Nephron progenitor cell (in vitro differentiated cells): ENCODE data around the gene CDH4.
A peak's percentile ranks its signal among the peaks of the same experiment; 100 is the strongest.

Experiments used
- DNase-seq: peaks from one replicate; pipeline ENCODE4 v3.0.0; 2021
- H3K27ac Mint-ChIP-seq: 2 replicates; pipeline ENCODE4 v1.8.0; 2021; ENCODE audit warnings: mild to moderate bottlenecking, moderate library complexity, mixed read lengths
- H3K27me3 Mint-ChIP-seq: 2 replicates; pipeline ENCODE4 v1.8.0; 2021; ENCODE audit warnings: mild to moderate bottlenecking, low read depth, mixed read lengths; ENCODE audit not compliant: poor library complexity
- H3K36me3 Mint-ChIP-seq: 2 replicates; pipeline ENCODE4 v1.8.0; 2021; ENCODE audit warnings: low read depth, mixed read lengths
- H3K4me1 Mint-ChIP-seq: 2 replicates; pipeline ENCODE4 v1.8.0; 2021; ENCODE audit warnings: mixed read lengths
- H3K4me3 Mint-ChIP-seq: 2 replicates; pipeline ENCODE4 v1.8.0; 2021; ENCODE audit warnings: mild to moderate bottlenecking, moderate library complexity, mixed read lengths
- H3K9me3 Mint-ChIP-seq: 2 replicates; pipeline ENCODE4 v1.8.0; 2021; ENCODE audit warnings: mild to moderate bottlenecking, moderate library complexity, mixed read lengths
- CTCF ChIP-seq: fragments of 200-600 bp; sonication (generic); IDR thresholded peaks from 2 replicates; pipeline ENCODE4 v1.5.0; 2021; ENCODE audit warnings: antibody characterized with exemption

CDH4 gene

GRCh38 chr20:61312925-61313324 is 60.9 kb downstream of the CDH4 start:
- Mint-ChIP-seq H3K9me3 (no peaks in the 10 kb centered on the region), H3K36me3 (no peaks in the 10 kb centered on the region), H3K4me3 (no peak overlapping the region), H3K27me3 (peaks cover 13% of the 10 kb centered on the region), H3K4me1 (peaks cover 45% of the 10 kb centered on the region), H3K27ac (peak overlapping the region; percentile 36)
- no peak for DNase-seq
- no peak for TF ChIP-seq CTCF

GRCh38 chr20:61313396-61313795 is 61.3 kb downstream of the CDH4 start:
- Mint-ChIP-seq H3K27me3 (peaks cover 16% of the 10 kb centered on the region), H3K27ac (no peak overlapping the region), H3K36me3 (no peaks in the 10 kb centered on the region), H3K9me3 (no peaks in the 10 kb centered on the region), H3K4me3 (no peak overlapping the region), H3K4me1 (peaks cover 45% of the 10 kb centered on the region)
- TF ChIP-seq CTCF = no peak
- no peak for DNase-seq

DNA sequence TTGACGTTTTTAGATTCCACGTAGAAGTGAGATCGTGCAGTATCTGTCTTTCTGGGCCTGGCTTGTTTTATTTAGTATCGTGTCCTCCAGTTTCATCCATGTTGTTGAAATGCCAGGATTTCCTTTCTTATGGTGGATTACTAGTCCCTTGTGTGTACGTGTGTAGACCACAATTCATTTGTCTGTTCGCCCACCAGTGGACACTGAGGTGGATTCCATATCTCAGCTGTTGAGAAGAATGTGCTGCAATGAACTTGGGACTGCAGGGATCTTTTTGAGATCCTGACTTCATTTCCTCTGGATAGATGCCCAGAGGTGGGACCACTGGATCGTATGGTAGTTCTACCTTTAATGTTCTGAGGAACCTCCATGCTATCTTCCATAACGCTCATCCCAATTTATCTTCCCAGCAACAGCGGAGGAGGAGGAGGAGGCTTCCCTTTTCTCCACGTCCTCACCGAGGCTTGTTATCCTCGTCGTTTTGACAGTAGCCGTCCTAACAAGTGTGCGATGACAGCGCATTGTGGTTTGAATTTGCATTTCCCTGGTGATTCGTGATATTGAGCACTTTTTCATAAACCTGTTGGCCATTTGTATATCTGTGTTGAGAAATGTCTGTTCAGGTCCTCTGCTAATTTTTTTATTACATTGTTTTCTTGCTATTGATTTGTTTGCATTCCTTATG is 62.4 kb downstream of the CDH4 start:
- TF ChIP-seq CTCF = no peak
- H3K27ac Mint-ChIP-seq = peak overlapping the region; percentile 80
- peaks cover 16% of the 10 kb centered on the region for H3K27me3 Mint-ChIP-seq
- H3K4me1 Mint-ChIP-seq = peaks cover 39% of the 10 kb centered on the region
- no peak overlapping the region for H3K4me3 Mint-ChIP-seq
- no peaks in the 10 kb centered on the region for H3K36me3 Mint-ChIP-seq
- no peaks in the 10 kb centered on the region for H3K9me3 Mint-ChIP-seq
- no peak for DNase-seq

- peak overlapping the region; percentile 80 for H3K27ac Mint-ChIP-seq
- no peaks in the 10 kb centered on the region for H3K9me3 Mint-ChIP-seq
- peaks cover 39% of the 10 kb centered on the region for H3K4me1 Mint-ChIP-seq
- peaks cover 16% of the 10 kb centered on the region for H3K27me3 Mint-ChIP-seq
- no peak for TF ChIP-seq CTCF
- DNase-seq = no peak
- no peaks in the 10 kb centered on the region for H3K36me3 Mint-ChIP-seq
- no peak overlapping the region for H3K4me3 Mint-ChIP-seq
Measured at GRCh38 chr20:61315319-61315718, 63.3 kb downstream of the CDH4 start.

DNA sequence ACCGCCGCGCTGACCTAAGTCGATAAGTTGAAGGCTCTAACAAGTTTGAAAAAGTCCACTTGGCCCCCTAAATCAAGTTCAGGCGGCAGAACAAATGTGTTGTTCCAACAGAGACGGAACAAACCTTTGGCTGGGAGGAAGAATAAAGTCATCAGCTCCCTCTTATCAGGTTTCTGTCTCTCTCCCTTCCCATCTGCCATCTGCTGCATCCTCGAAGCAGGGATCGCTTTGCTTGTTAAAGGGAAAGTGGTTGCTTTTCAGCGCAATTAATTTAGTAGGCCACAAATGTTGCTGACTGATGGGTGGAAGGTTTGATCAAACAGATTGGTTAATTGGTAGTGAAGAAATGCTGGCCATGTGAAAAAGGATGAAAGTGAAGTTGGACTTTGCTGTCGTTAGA is 64.3 kb downstream of the CDH4 start:
- no peak for TF ChIP-seq CTCF
- no peaks in the 10 kb centered on the region for H3K9me3 Mint-ChIP-seq
- H3K4me3 Mint-ChIP-seq = peak overlapping the region; percentile 60
- H3K27ac Mint-ChIP-seq = no peak overlapping the region
- H3K36me3 Mint-ChIP-seq = no peaks in the 10 kb centered on the region
- peaks cover 44% of the 10 kb centered on the region for H3K4me1 Mint-ChIP-seq
- no peak for DNase-seq
- peaks cover 16% of the 10 kb centered on the region for H3K27me3 Mint-ChIP-seq

DNA sequence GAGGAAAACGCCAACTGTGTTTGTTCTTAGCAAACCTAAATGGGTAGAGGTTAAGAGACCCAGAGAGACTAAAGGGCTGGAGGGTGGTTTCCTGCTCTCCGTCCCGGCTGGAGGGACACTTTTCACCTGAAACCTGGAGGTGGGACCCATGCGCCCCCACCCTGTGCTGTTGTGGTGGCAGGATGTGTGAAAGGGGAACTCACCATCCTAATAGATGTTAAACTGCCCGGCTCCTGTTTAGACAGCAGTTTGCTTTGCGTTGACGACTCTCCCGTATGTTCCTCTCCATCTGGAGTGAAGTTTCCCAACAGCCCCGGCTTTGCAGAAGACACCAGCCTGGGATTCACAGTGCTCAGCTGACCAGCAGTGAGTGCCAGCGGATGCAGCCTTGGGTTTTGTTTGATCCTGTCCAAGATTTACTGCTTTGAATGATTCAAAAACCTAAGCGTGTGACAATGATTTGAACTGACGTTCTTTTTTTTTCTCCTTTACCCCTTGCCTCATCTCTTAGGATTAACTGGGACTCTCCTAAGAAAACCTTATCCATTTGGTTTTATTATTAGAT is 66.0 kb downstream of the CDH4 start:
- Mint-ChIP-seq H3K9me3 (no peaks in the 10 kb centered on the region), H3K4me1 (peaks cover 41% of the 10 kb centered on the region), H3K36me3 (no peaks in the 10 kb centered on the region), H3K27ac (no peak overlapping the region), H3K27me3 (peaks cover 16% of the 10 kb centered on the region), H3K4me3 (no peak overlapping the region)
- TF ChIP-seq CTCF = no peak
- no peak for DNase-seq
